AG10803 (cell line): ENCODE data around the gene UNC13A.

Source experiments
- DNase-seq: peaks from one replicate; pipeline ENCODE4 v3.0.0; 2010; ENCODE audit warnings: low read depth
- H3K4me3 ChIP-seq: 2 replicates; pipeline ENCODE4 v1.5.1; 2011; ENCODE audit warnings: mild to moderate bottlenecking, low read length, control low read depth
- TF ChIP-seq, protein P1 (sequence below): conservative IDR thresholded peaks from 2 replicates; pipeline ENCODE4 v1.5.1; 2011; ENCODE audit warnings: mild to moderate bottlenecking, low read length, control low read depth, inconsistent platforms

UNC13A gene

DNA sequence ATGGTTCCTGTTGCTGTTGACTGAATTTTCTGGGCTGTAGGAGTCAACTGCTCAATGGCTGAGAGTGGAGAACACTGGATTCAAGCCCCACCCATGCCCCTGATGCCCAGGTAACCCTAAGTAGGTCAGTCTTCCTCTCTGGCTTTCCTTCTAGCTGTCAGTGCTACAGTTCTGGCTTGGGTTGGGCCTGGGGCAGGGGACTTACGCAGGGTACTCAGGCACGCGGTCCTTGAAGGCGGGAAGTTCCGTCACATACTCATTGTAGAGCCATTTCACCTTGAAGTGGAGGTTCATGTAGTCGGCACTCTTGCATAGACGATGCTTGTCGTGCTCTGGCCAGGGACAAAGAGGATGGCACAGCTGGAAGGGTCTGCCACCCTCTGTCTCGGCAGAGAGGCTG is 55.6 kb downstream of the UNC13A start:
- TF ChIP-seq, protein P1, sequence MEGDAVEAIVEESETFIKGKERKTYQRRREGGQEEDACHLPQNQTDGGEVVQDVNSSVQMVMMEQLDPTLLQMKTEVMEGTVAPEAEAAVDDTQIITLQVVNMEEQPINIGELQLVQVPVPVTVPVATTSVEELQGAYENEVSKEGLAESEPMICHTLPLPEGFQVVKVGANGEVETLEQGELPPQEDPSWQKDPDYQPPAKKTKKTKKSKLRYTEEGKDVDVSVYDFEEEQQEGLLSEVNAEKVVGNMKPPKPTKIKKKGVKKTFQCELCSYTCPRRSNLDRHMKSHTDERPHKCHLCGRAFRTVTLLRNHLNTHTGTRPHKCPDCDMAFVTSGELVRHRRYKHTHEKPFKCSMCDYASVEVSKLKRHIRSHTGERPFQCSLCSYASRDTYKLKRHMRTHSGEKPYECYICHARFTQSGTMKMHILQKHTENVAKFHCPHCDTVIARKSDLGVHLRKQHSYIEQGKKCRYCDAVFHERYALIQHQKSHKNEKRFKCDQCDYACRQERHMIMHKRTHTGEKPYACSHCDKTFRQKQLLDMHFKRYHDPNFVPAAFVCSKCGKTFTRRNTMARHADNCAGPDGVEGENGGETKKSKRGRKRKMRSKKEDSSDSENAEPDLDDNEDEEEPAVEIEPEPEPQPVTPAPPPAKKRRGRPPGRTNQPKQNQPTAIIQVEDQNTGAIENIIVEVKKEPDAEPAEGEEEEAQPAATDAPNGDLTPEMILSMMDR = no peak
- no peak overlapping the region for H3K4me3 ChIP-seq
- DNase-seq = no peak

- DNase-seq = no peak
- TF ChIP-seq, protein P1 = no peak
- H3K4me3 ChIP-seq = no peak overlapping the region
Measured at GRCh38 chr19:17629760-17630159, 58.4 kb downstream of the UNC13A start.

DNA sequence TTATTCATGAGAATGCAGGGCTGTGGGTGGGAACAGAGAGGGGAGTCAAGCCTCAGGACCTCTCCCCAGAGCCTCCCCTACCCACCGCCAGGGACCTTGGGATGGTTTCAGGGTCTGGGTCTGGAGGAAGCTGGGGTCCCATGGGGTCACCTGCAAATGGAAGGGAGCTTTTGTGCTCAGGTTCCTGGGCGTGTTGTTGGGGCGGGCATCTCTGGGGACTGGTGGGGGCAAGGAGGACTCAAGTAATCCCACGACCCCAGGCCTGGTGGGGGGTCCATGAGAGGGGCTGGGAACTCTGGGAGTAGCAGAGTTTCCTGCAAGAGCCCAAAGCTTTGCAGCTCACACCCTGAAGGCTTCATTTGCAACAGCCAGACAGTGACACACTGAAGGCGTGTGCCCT is 60.2 kb downstream of the UNC13A start:
- TF ChIP-seq, protein P1 = no peak
- H3K4me3 ChIP-seq = no peak overlapping the region
- no peak for DNase-seq

- TF ChIP-seq, protein P1 = no peak
- no peak for DNase-seq
- H3K4me3 ChIP-seq = no peak overlapping the region
Measured at GRCh38 chr19:17627161-17627560, 61.0 kb downstream of the UNC13A start.

GRCh38 chr19:17626456-17627015 is 61.6 kb downstream of the UNC13A start:
- no peak overlapping the region for H3K4me3 ChIP-seq
- DNase-seq = no peak
- TF ChIP-seq, protein P1 = no peak

DNA sequence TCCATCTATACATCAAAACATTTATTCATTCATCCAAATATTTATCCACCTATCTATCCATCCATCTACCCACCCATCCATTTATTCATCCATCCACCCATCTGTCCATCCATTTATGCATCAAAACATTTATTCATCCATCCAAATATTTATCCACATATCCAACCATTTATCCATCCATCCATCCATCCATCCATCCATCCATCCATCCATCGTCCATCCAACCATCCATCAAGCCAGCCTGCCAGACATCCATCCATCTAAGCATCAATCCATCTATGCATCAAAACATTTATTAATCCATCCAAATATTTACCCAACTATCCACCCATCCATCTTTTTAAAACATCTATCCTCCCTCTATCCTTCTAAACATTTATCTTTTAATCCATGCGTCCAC is 62.2 kb downstream of the UNC13A start:
- DNase-seq = no peak
- TF ChIP-seq, protein P1 = no peak
- no peak overlapping the region for H3K4me3 ChIP-seq

- TF ChIP-seq, protein P1 = no peak
- H3K4me3 ChIP-seq = no peak overlapping the region
- no peak for DNase-seq
Measured at GRCh38 chr19:17625043-17625442, 63.1 kb downstream of the UNC13A start.
